ENCODE data around the gene CHPF.

The CHPF gene

GRCh38 chr2:219559156-219559915, 15.7 kb upstream of the CHPF start:
- TF ChIP-seq CTCF (IDR thresholded peaks at IDR 0.05): no peak

- TF ChIP-seq CTCF (IDR thresholded peaks at IDR 0.05): no peak
Observed at GRCh38 chr2:219557791-219558785, 14.5 kb upstream of the CHPF start.

GRCh38 chr2:219557320-219557719, 13.7 kb upstream of the CHPF start:
- no peak for TF ChIP-seq CTCF (IDR thresholded peaks at IDR 0.05)

- no peak for TF ChIP-seq CTCF (IDR thresholded peaks at IDR 0.05)
Observed at GRCh38 chr2:219556413-219556812, 12.8 kb upstream of the CHPF start.

GRCh38 chr2:219555956-219556355, 12.3 kb upstream of the CHPF start:
- TF ChIP-seq CTCF (IDR thresholded peaks at IDR 0.05): no peak

- no peak for TF ChIP-seq CTCF (IDR thresholded peaks at IDR 0.05)
Observed at GRCh38 chr2:219554350-219554749, 10.7 kb upstream of the CHPF start.

- TF ChIP-seq CTCF (IDR thresholded peaks at IDR 0.05): no peak
Observed at GRCh38 chr2:219553463-219553963, 9.9 kb upstream of the CHPF start.

All from LNCAP (cell line).